Sigmoid colon (tissue), 7 donors: ENCODE measurements around the gene SLC38A7. TPM values are rescaled to one million over a fixed set of nuclear protein-coding genes. Genes with fewer than 3 reads are reported as not detected.

Source experiments
- DNase-seq: peaks from one replicate; pipeline ENCODE4 v3.0.0-alpha.2; 2019
- H3K27ac ChIP-seq, 4 donors: fragments of 200-600 bp; sonication (generic); one replicate each; pipeline ENCODE4 v1.5.1; 2016 to 2019; ENCODE audit warnings: mild to moderate bottlenecking in 1 of 4
- H3K27me3 ChIP-seq, 3 donors: fragments of 200-600 bp; sonication (generic); one replicate each; pipeline ENCODE4 v1.5.1; 2019; ENCODE audit warnings: mild to moderate bottlenecking in 1 of 3
- H3K36me3 ChIP-seq, 4 donors: fragments of 200-600 bp; sonication (generic); one replicate each; pipeline ENCODE4 v1.5.1; 2016 to 2019
- H3K4me1 ChIP-seq, 4 donors: fragments of 200-600 bp; sonication (generic); one replicate each; pipeline ENCODE4 v1.5.1; 2017 to 2019
- H3K4me3 ChIP-seq, 4 donors: fragments of 200-600 bp; sonication (generic); one replicate each; pipeline ENCODE4 v1.5.1; 2017 to 2019; ENCODE audit warnings: mild to moderate bottlenecking in 2 of 4, moderate library complexity in 1 of 4
- H3K9me3 ChIP-seq, 4 donors: fragments of 200-600 bp in 3 of 4; sonication (generic) in 3 of 4; one replicate each; pipeline versions ENCODE4 v1.5.1 to v1.6.1; 2013 to 2019
- EP300 ChIP-seq, 4 donors: sonication (generic); formaldehyde crosslinking; IDR thresholded peaks; one replicate each; pipeline ENCODE4 v1.6.1; 2017; ENCODE audit warnings: antibody characterized with exemption in 4 of 4
- POLR2A ChIP-seq, 2 donors: fragments of 450-650 bp; IDR thresholded peaks; one replicate each; pipeline ENCODE4 v1.6.1; 2016; ENCODE audit warnings: antibody characterized with exemption in 2 of 2, mild to moderate bottlenecking in 2 of 2, moderate library complexity in 2 of 2
- POLR2AphosphoS5 ChIP-seq, 4 donors: sonication (generic); formaldehyde crosslinking; IDR thresholded peaks; one replicate each; pipeline ENCODE4 v1.6.1; 2017; ENCODE audit warnings: antibody characterized with exemption in 4 of 4
- WGBS, 2 donors: extraction: QIAGEN DNeasy Blood & Tissue Kit; methylation state at CpG; one replicate each; pipeline ENCODE4 v1.1.7; 2013; 5-methylcytosine and 5-hydroxymethylcytosine counted together
- intact Hi-C: fragments of 100-400 bp; cut with DNase I; formaldehyde crosslinking; loops from one replicate; pipeline ENCODE4 v1.15.1; 2023
- polyA plus RNA-seq, 3 donors: library from polyadenylated mRNA; stranded (reverse); fragments of 200-250 nt; gene quantifications; one replicate each; pipeline ENCODE4 v1.2.3, GENCODE V29; 2013
- total RNA-seq, 4 donors: library from RNA; depleted of rRNA; stranded (reverse); fragments of >200 nt; gene quantifications; one replicate each; pipeline ENCODE4 v1.1.0, GENCODE V29; 2016
- TF ChIP-seq, protein P1 (sequence below), 4 experiments: fragments of 450-650 bp in 3 of 4; fragments of 200-600 bp in 1 of 4; IDR thresholded peaks; one replicate each; pipeline ENCODE4 v1.5.1; 2016 to 2019; ENCODE audit warnings: antibody characterized with exemption in 4 of 4, mild to moderate bottlenecking in 3 of 4, moderate library complexity in 2 of 4
- donor health status: healthy with polysubstance abuse.
- donor health status: Bipolar disorder and iron deficiency.
- donor health status: healthy.

Gene SLC38A7
- total and polyA plus RNA-seq, 7 donors, result 0.60 to 17.4 (median 10.4) TPM

DNA sequence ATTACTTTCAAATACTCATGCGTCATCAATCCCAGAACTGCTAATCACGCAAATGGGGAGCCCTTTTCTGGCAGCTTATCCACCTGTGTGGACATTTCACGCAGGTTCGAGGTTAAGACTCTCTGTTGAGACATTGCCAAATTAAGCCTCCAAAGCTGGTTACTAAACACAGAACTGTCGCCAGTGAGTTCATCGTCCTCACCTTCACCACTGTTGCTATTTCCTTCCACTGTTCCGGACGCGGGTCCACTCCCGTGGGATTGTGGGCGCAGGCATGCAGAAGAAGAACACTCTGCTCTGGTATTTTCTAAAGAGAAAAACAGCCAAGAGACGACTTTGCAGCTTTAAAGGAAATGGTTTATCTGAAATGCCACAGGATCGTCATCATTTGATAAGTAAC lies 33.4 kb upstream of the SLC38A7 start:
- intact Hi-C loops, result no loop called here
- peaks cover 17 to 96% (median 48%) of the 10 kb centered on the region in 4 donors for H3K36me3 ChIP-seq
- H3K9me3 ChIP-seq, result no peaks in the 10 kb centered on the region
- H3K27ac ChIP-seq, result no peak overlapping the region
- no peak overlapping the region for H3K4me3 ChIP-seq
- DNase-seq, result no peak
- TF ChIP-seq, protein P1, sequence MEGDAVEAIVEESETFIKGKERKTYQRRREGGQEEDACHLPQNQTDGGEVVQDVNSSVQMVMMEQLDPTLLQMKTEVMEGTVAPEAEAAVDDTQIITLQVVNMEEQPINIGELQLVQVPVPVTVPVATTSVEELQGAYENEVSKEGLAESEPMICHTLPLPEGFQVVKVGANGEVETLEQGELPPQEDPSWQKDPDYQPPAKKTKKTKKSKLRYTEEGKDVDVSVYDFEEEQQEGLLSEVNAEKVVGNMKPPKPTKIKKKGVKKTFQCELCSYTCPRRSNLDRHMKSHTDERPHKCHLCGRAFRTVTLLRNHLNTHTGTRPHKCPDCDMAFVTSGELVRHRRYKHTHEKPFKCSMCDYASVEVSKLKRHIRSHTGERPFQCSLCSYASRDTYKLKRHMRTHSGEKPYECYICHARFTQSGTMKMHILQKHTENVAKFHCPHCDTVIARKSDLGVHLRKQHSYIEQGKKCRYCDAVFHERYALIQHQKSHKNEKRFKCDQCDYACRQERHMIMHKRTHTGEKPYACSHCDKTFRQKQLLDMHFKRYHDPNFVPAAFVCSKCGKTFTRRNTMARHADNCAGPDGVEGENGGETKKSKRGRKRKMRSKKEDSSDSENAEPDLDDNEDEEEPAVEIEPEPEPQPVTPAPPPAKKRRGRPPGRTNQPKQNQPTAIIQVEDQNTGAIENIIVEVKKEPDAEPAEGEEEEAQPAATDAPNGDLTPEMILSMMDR (IDR thresholded peaks at IDR 0.05), result no peak
- TF ChIP-seq POLR2AphosphoS5 (IDR thresholded peaks at IDR 0.05), result no peak
- no peak for TF ChIP-seq EP300 (IDR thresholded peaks at IDR 0.05)
- no peak for TF ChIP-seq POLR2A (IDR thresholded peaks at IDR 0.05)
- H3K27me3 ChIP-seq, result no peaks in the 10 kb centered on the region
- H3K4me1 ChIP-seq, result peaks cover 0 to 5% (median 0%) of the 10 kb centered on the region in 4 donors
- WGBS, 2 donors, result 92 to 94% methylated on average over 13 of the region's 13 CpGs

DNA sequence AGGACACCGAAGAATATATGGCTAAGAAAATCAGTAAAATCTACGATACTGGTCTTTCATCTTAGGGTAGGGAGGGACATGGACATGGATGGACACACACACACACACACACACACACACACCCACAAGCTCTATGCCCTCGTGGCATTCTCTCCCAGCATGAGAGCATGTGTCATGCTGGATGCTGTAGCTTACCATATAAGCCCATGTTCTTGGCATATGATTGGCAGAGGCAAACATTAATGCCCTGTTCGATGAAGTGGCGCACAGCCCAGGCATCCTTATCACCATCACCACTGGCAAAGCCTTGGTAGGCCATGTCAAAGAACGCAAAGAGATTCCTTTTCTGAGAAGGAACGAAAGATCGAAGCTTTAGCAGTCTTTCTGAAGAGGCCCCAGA lies 31.9 kb upstream of the SLC38A7 start:
- H3K36me3 ChIP-seq, result peaks cover 14 to 96% (median 55%) of the 10 kb centered on the region in 4 donors
- TF ChIP-seq POLR2A (IDR thresholded peaks at IDR 0.05) (no peak), EP300 (IDR thresholded peaks at IDR 0.05) (no peak)
- TF ChIP-seq, protein P1 (IDR thresholded peaks at IDR 0.05), result no peak
- intact Hi-C loops, result no loop called here

DNA sequence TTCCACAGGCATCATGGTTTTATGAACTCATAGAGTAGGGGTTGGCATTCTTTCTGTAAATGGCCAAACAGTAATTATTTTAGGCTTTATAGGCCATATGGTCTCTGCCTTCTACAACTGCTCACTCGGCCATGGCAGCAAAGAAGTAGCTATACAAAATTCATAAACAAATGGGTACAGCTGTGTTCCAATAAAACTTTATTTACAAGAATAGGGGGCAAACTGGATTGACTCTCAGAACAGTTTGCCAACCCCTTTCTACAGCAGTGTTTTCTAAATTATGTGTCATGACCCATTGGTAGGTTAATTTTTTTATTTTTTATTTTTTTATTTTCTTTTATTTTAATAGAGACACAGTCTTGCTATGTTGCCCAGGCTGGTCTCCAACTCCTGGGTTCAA lies 29.2 kb upstream of the SLC38A7 start:
- Histone ChIP-seq H3K4me3 (no peak overlapping the region), H3K9me3 (no peaks in the 10 kb centered on the region), H3K4me1 (peaks cover 0 to 5% (median 0%) of the 10 kb centered on the region in 4 donors), H3K27ac (no peak overlapping the region), H3K36me3 (peaks cover 4 to 91% (median 42%) of the 10 kb centered on the region in 4 donors), H3K27me3 (no peaks in the 10 kb centered on the region)
- intact Hi-C loops, result no loop called here
- WGBS, 2 donors, result 88 to 89% methylated on average over 1 of the region's 1 CpG
- no peak for DNase-seq
- TF ChIP-seq, protein P1 (IDR thresholded peaks at IDR 0.05), result no peak
- no peak for TF ChIP-seq POLR2A (IDR thresholded peaks at IDR 0.05)
- no peak for TF ChIP-seq EP300 (IDR thresholded peaks at IDR 0.05)
- no peak for TF ChIP-seq POLR2AphosphoS5 (IDR thresholded peaks at IDR 0.05)

More for the DNA sequence above, 31.9 kb upstream of the SLC38A7 start:
- DNase-seq, result no peak
- Histone ChIP-seq H3K4me3 (no peak overlapping the region), H3K27me3 (no peaks in the 10 kb centered on the region), H3K27ac (peak overlapping the region in 1 of 4 donors; percentile 28), H3K9me3 (no peaks in the 10 kb centered on the region), H3K4me1 (peaks cover 0 to 5% (median 0%) of the 10 kb centered on the region in 4 donors)
- WGBS, 2 donors, result 87 to 90% methylated on average over 8 of the region's 8 CpGs

DNA sequence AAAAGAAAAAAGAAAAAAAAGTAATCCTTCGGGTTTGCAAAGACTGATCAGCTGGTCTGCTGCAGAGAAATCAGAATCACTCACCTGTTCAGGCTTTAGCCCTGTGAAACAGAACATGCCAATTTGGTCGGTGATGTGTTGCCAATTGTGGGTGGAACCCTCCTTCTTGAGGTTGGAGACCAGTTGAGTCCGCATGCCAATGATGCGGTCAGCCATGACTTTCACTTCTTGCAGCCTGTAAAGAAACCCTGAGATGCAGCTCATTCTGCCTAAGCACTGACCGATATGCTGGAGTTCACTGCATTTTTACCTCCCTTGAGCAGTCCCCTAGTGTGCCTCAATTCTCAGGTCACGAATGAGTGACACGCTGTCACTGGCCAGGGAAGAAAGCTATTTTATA lies 24.8 kb upstream of the SLC38A7 start:
- TF ChIP-seq EP300 (IDR thresholded peaks at IDR 0.05) (no peak), POLR2A (IDR thresholded peaks at IDR 0.05) (no peak), POLR2AphosphoS5 (IDR thresholded peaks at IDR 0.05) (no peak)
- TF ChIP-seq, protein P1 (IDR thresholded peaks at IDR 0.05), result no peak
- DNase-seq, result no peak
- H3K9me3 ChIP-seq, result no peaks in the 10 kb centered on the region
- H3K4me1 ChIP-seq, result no peaks in the 10 kb centered on the region
- no peaks in the 10 kb centered on the region for H3K27me3 ChIP-seq
- H3K36me3 ChIP-seq, result peaks cover 0 to 78% (median 31%) of the 10 kb centered on the region in 4 donors
- no peak overlapping the region for H3K27ac ChIP-seq
- intact Hi-C loops, result no loop called here
- WGBS, 2 donors, result 94 to 95% methylated on average over 7 of the region's 7 CpGs
- H3K4me3 ChIP-seq, result no peak overlapping the region

DNA sequence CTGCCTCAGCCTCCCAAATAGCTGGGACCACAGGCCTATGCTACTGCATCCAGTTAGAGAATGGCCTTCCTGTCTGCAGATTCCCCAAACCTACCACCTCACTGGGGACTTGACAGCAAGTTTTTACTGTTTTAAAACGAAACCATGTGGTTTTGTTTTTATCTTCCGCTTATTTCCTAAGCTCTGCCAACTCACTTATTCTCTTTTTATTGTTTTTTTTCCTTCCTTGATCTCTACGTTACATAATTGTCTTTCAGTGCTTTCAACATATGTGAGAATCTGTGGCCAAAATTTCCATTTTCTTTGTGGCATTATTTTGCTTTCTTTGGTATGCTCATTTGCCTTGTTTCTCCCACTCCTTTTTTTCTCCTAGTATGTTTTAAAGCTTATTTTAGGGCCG lies 14.6 kb upstream of the SLC38A7 start:
- no peak for TF ChIP-seq POLR2AphosphoS5 (IDR thresholded peaks at IDR 0.05)
- TF ChIP-seq POLR2A (IDR thresholded peaks at IDR 0.05), result no peak
- TF ChIP-seq EP300 (IDR thresholded peaks at IDR 0.05), result no peak
- TF ChIP-seq, protein P1 (IDR thresholded peaks at IDR 0.05), result no peak
- WGBS, 2 donors, result 74 to 79% methylated on average over 4 of the region's 4 CpGs

More for the DNA sequence above, 14.6 kb upstream of the SLC38A7 start:
- Histone ChIP-seq H3K4me3 (no peak overlapping the region), H3K27ac (no peak overlapping the region), H3K4me1 (no peaks in the 10 kb centered on the region), H3K36me3 (no peaks in the 10 kb centered on the region), H3K9me3 (no peaks in the 10 kb centered on the region), H3K27me3 (no peaks in the 10 kb centered on the region)
- intact Hi-C loops, result no loop called here
- DNase-seq, result no peak
